ENCODE data around the gene C16orf46. TPM values are rescaled to one million over a fixed set of nuclear protein-coding genes. Genes with fewer than 3 reads are reported as not detected.

C16orf46 gene
- total and polyA plus RNA-seq, 9 of the 15 experiments (the other 6 are each of a cell fraction or from before 2014, with no cell fraction given), result 0.10 to 0.98 (median 0.41) TPM; not detected in 1

GRCh38 chr16:81035398-81035974, 41.6 kb downstream of the C16orf46 start, which contains the start of gene ATMIN (continued):
- TF ChIP-seq BCLAF1 (IDR thresholded peaks at IDR 0.05; ENCODE audit: borderline replicate concordance in 1 of 2, control insufficient read depth in 1 of 2, low read depth in 2 of 2, low read length in 1 of 2) (no peak; a peak in 1 of 4 replicates), GATAD2A (IDR thresholded peaks at IDR 0.05) (no peak), ETS1 (conservative IDR thresholded peaks at IDR 0.05; ENCODE audit: control insufficient read depth, low read depth, low read length) (peak; percentile 57; the same call in 1 of the 2 replicates), CHD7 (IDR thresholded peaks at IDR 0.05; ENCODE audit: low read depth, low read length) (no peak), E2F3 (CRISPR knock-in tag; IDR thresholded peaks at IDR 0.05) (0 out of 2 replicates have a peak, but pooled peaks have one; percentile 9), HEY1 (CRISPR knock-in tag; IDR thresholded peaks at IDR 0.05; ENCODE audit: borderline replicate concordance) (no peak), ZBTB8A (IDR thresholded peaks at IDR 0.05; ENCODE audit: partially characterized antibody) (no peak), SMAD1 (IDR thresholded peaks at IDR 0.05; ENCODE audit: low read depth, low read length, partially characterized antibody) (no peak), ESRRB (CRISPR knock-in tag; IDR thresholded peaks at IDR 0.05; ENCODE audit: borderline replicate concordance) (no peak), GTF2A2 (tag; IDR thresholded peaks at IDR 0.05) (no peak)
